ENCODE measurements around the gene GABRR2.
A peak's percentile ranks its signal among the peaks of the same experiment; 100 is the strongest.

GABRR2 gene

GRCh38 chr6:89251170-89251569 is 63.9 kb downstream of the GABRR2 start:
- H3K4me3 ChIP-seq (ENCODE audit: low read length) = no peak overlapping the region
- H3K4me2 ChIP-seq (ENCODE audit: low read depth, low read length) = no peak overlapping the region
- H4K20me1 ChIP-seq (ENCODE audit: insufficient read depth, low read length) = no peaks in the 10 kb centered on the region
- H3K36me3 ChIP-seq (replicated peaks; ENCODE audit: insufficient read depth, low read length) = no peaks in the 10 kb centered on the region
- H3K9me3 ChIP-seq (replicated peaks; ENCODE audit: insufficient read depth, low read length) = no peaks in the 10 kb centered on the region
- H3K4me1 ChIP-seq (ENCODE audit: low read length) = peaks cover 31% of the 10 kb centered on the region
- peaks cover 5% of the 10 kb centered on the region; the same call in 1 of the 2 replicates for H3F3A ChIP-seq (ENCODE audit: insufficient read depth, low read length)
- no peak for TF ChIP-seq EZH2 (optimal IDR thresholded peaks at IDR 0.05; ENCODE audit: low read depth, low read length)
- no peak for TF ChIP-seq CTCF (IDR thresholded peaks at IDR 0.05; ENCODE audit: low read length)
- no peak for TF ChIP-seq EZH2phosphoT487 (IDR thresholded peaks at IDR 0.05; ENCODE audit: low read length)
- no peaks in the 10 kb centered on the region for H3K9me2 ChIP-seq (replicated peaks; ENCODE audit: insufficient read depth, low read length)
- no peak overlapping the region for H3K27ac ChIP-seq (ENCODE audit: low read length)
- H3K9ac ChIP-seq (ENCODE audit: low read length) = no peak overlapping the region
- H3K79me2 ChIP-seq (ENCODE audit: low read length) = no peaks in the 10 kb centered on the region
- H2AFZ ChIP-seq (ENCODE audit: low read length) = no peak overlapping the region
- no peaks in the 10 kb centered on the region for H3K27me3 ChIP-seq (replicated peaks; ENCODE audit: insufficient read depth, low read length)
- no peak for DNase-seq

- H3K4me3 ChIP-seq (ENCODE audit: low read length) = no peak overlapping the region
- no peak overlapping the region for H3K4me2 ChIP-seq (ENCODE audit: low read depth, low read length)
- no peaks in the 10 kb centered on the region for H3K9me3 ChIP-seq (replicated peaks; ENCODE audit: insufficient read depth, low read length)
- TF ChIP-seq EZH2 (optimal IDR thresholded peaks at IDR 0.05; ENCODE audit: low read depth, low read length) (no peak), CTCF (IDR thresholded peaks at IDR 0.05; ENCODE audit: low read length) (no peak), EZH2phosphoT487 (IDR thresholded peaks at IDR 0.05; ENCODE audit: low read length) (no peak)
- no peaks in the 10 kb centered on the region for H3K36me3 ChIP-seq (replicated peaks; ENCODE audit: insufficient read depth, low read length)
- no peak for DNase-seq
- H3K27me3 ChIP-seq (replicated peaks; ENCODE audit: insufficient read depth, low read length) = no peaks in the 10 kb centered on the region
- H3K27ac ChIP-seq (ENCODE audit: low read length) = no peak overlapping the region
- no peaks in the 10 kb centered on the region for H3K9me2 ChIP-seq (replicated peaks; ENCODE audit: insufficient read depth, low read length)
- H4K20me1 ChIP-seq (ENCODE audit: insufficient read depth, low read length) = no peaks in the 10 kb centered on the region
- H3F3A ChIP-seq (ENCODE audit: insufficient read depth, low read length) = peaks cover 14% of the 10 kb centered on the region
- H3K4me1 ChIP-seq (ENCODE audit: low read length) = peaks cover 37% of the 10 kb centered on the region
- no peak overlapping the region for H2AFZ ChIP-seq (ENCODE audit: low read length)
- no peaks in the 10 kb centered on the region for H3K79me2 ChIP-seq (ENCODE audit: low read length)
- no peak overlapping the region for H3K9ac ChIP-seq (ENCODE audit: low read length)
Observed at GRCh38 chr6:89250239-89250638, 64.9 kb downstream of the GABRR2 start.

- DNase-seq = peak; percentile 83
- Histone ChIP-seq H3K27ac (ENCODE audit: low read length) (peak overlapping the region; percentile 96), H3K4me3 (ENCODE audit: low read length) (peak overlapping the region; percentile 27), H2AFZ (ENCODE audit: low read length) (peak overlapping the region; percentile 28), H4K20me1 (ENCODE audit: insufficient read depth, low read length) (no peaks in the 10 kb centered on the region), H3K27me3 (replicated peaks; ENCODE audit: insufficient read depth, low read length) (no peaks in the 10 kb centered on the region), H3K36me3 (replicated peaks; ENCODE audit: insufficient read depth, low read length) (no peaks in the 10 kb centered on the region), H3K9ac (ENCODE audit: low read length) (peak overlapping the region; percentile 55), H3F3A (ENCODE audit: insufficient read depth, low read length) (peaks cover 45% of the 10 kb centered on the region), H3K4me1 (ENCODE audit: low read length) (peaks cover 63% of the 10 kb centered on the region), H3K9me2 (replicated peaks; ENCODE audit: insufficient read depth, low read length) (no peaks in the 10 kb centered on the region), H3K9me3 (replicated peaks; ENCODE audit: insufficient read depth, low read length) (no peaks in the 10 kb centered on the region), H3K4me2 (ENCODE audit: low read depth, low read length) (peak overlapping the region; percentile 76), H3K79me2 (ENCODE audit: low read length) (no peaks in the 10 kb centered on the region)
- TF ChIP-seq EZH2 (optimal IDR thresholded peaks at IDR 0.05; ENCODE audit: low read depth, low read length) = no peak
- TF ChIP-seq CTCF (IDR thresholded peaks at IDR 0.05; ENCODE audit: low read length) = no peak
- TF ChIP-seq EZH2phosphoT487 (IDR thresholded peaks at IDR 0.05; ENCODE audit: low read length) = no peak
Observed at GRCh38 chr6:89244241-89244985, 70.7 kb downstream of the GABRR2 start.
